Mucosa of descending colon (tissue), 3 donors: ENCODE measurements around the gene SEMA4C. TPM values are rescaled to one million over a fixed set of nuclear protein-coding genes. Genes with fewer than 3 reads are reported as not detected.
"Not testable (repeated sequence)": the region's sequence is repeated elsewhere in the genome, so short reads cannot be mapped to it uniquely, and the experiment has no call there.

Source experiments
- ATAC-seq: fragments of 200-7000 bp; cut with Tn5 transposase; one replicate; pipeline ENCODE4 v1.9.1; 2020; ENCODE audit warnings: mild to moderate bottlenecking, moderate library complexity
- DNase-seq, 3 donors: peaks; one replicate each; pipeline ENCODE4 v3.0.0-alpha.2; 2020
- H3K36me3 ChIP-seq: fragments of 200-600 bp; one replicate; pipeline ENCODE4 v1.8.0; 2021; ENCODE audit warnings: low read depth, mild to moderate bottlenecking
- H3K4me1 ChIP-seq: fragments of 200-600 bp; one replicate; pipeline ENCODE4 v1.8.0; 2021; ENCODE audit warnings: low read depth, mild to moderate bottlenecking
- H3K4me3 ChIP-seq: fragments of 200-600 bp; one replicate; pipeline ENCODE4 v1.8.0; 2021; ENCODE audit warnings: mild to moderate bottlenecking
- H3K9me3 ChIP-seq: fragments of 200-600 bp; one replicate; pipeline ENCODE4 v1.8.0; 2021; ENCODE audit warnings: mild to moderate bottlenecking
- CTCF ChIP-seq: fragments of 200-600 bp; IDR thresholded peaks from one replicate; pipeline ENCODE4 v1.8.0; 2022; ENCODE audit warnings: antibody characterized with exemption, mild to moderate bottlenecking
- intact Hi-C, 2 donors: fragments of 100-400 bp; cut with DNase I in 1 of 2; cut with micrococcal nuclease in 1 of 2; formaldehyde crosslinking; loops; one replicate each; pipeline versions ENCODE4 v1.11.0 to v1.11.1; 2022; cut with DNase I, micrococcal nuclease
- total RNA-seq, 3 donors: library from RNA; stranded (reverse); fragmentation: NEBNext Ultra II Directional in 2 of 3; extraction: Animal tissue kit (Norgen Biotek cat#: 25700) in 2 of 3; gene quantifications; one replicate each; pipeline versions ENCODE4 v1.2.1 to v1.2.4, GENCODE V29; 2021 to 2023
- donor health status: DM: no; HTN: no; CAD: no; lungs with moderate emphysema.
- donor health status: DM: no; HTN: no; CAD: no.
- donor health status: DM: no; HTN: yes; CAD: no.

Gene SEMA4C
- total RNA-seq, 3 donors from 2014 or later: 14.4 to 83.8 (median 17.5) TPM

- TF ChIP-seq CTCF: no peak
- Histone ChIP-seq H3K4me1 (peaks cover 32% of the 10 kb centered on the region), H3K36me3 (no peaks in the 10 kb centered on the region), H3K9me3 (no peaks in the 10 kb centered on the region), H3K4me3 (no peak overlapping the region)
- ATAC-seq (no peak), DNase-seq (no peak)
- intact Hi-C loops: loop anchor here in 1 of 2 donors (5.0 kb wide), 1 partner anchor 88 kb away; no protein-coding TSS in a partner anchor
Measured at GRCh38 chr2:96864343-96865091, 5.4 kb downstream of the SEMA4C start.

- intact Hi-C loops: no loop called here
- Histone ChIP-seq H3K4me1 (peaks cover 30% of the 10 kb centered on the region), H3K9me3 (no peaks in the 10 kb centered on the region), H3K36me3 (no peaks in the 10 kb centered on the region), H3K4me3 (no peak overlapping the region)
- no peak for TF ChIP-seq CTCF
- ATAC-seq (no peak), DNase-seq (no peak)
Measured at GRCh38 chr2:96863575-96864342, 6.1 kb downstream of the SEMA4C start.

- ATAC-seq, DNase-seq, H3K4me3 ChIP-seq, H3K36me3 ChIP-seq, H3K9me3 ChIP-seq, intact Hi-C loops: not testable (repeated sequence)
- peaks cover 35% of the 10 kb centered on the region for H3K4me1 ChIP-seq
Measured at GRCh38 chr2:96863056-96863455, 6.8 kb downstream of the SEMA4C start.

- TF ChIP-seq CTCF: no peak
- Histone ChIP-seq H3K4me3 (no peak overlapping the region), H3K9me3 (no peaks in the 10 kb centered on the region), H3K4me1 (peaks cover 26% of the 10 kb centered on the region), H3K36me3 (no peaks in the 10 kb centered on the region)
- ATAC-seq (no peak), DNase-seq (no peak)
- intact Hi-C loops: no loop called here
Measured at GRCh38 chr2:96861074-96861473, 8.8 kb downstream of the SEMA4C start.

- no peak for DNase-seq
- no peak overlapping the region for H3K4me3 ChIP-seq
- peaks cover 26% of the 10 kb centered on the region for H3K4me1 ChIP-seq
- H3K36me3 ChIP-seq: no peaks in the 10 kb centered on the region
- H3K9me3 ChIP-seq: no peaks in the 10 kb centered on the region
- intact Hi-C loops: no loop called here
- no peak for ATAC-seq
- no peak for TF ChIP-seq CTCF
Measured at GRCh38 chr2:96860065-96861029, 9.5 kb downstream of the SEMA4C start.
